Activated naive CD4-positive, alpha-beta T cell treated with anti-CD3 and anti-CD28 coated beads, Interleukin-2, amount 50 U/mL, for 72 hours (primary cell): ENCODE data around the gene B4GALT2. TPM values are rescaled to one million over a fixed set of nuclear protein-coding genes. Genes with fewer than 3 reads are reported as not detected.

Experiments used
- ATAC-seq, 2 donors: fragments of 150-1000 bp; cut with Tn5 transposase; 2 replicates each; pipeline ENCODE4 v1.10.0; 2021; ENCODE audit warnings: mild to moderate bottlenecking in 2 of 2, moderate library complexity in 2 of 2
- DNase-seq, 2 donors: peaks; one replicate each; pipeline ENCODE4 v3.0.0; 2021 to 2022; ENCODE audit warnings: low spot score in 2 of 2
- H3K27ac Mint-ChIP-seq, 2 donors: one replicate each; pipeline ENCODE4 v1.8.0; 2022; ENCODE audit warnings: mild to moderate bottlenecking in 2 of 2, mixed read lengths in 2 of 2
- H3K36me3 Mint-ChIP-seq, 2 donors: one replicate each; pipeline ENCODE4 v1.8.0; 2022; ENCODE audit warnings: mixed read lengths in 2 of 2
- H3K9me3 Mint-ChIP-seq, 2 donors: one replicate each; pipeline ENCODE4 v1.8.0; 2022; ENCODE audit warnings: mixed read lengths in 2 of 2
- total RNA-seq, 2 donors: library from RNA; stranded (reverse); gene quantifications; one replicate each; pipeline ENCODE4 v1.2.3, GENCODE V29; 2022

The B4GALT2 gene
- total RNA-seq, 2 donors from 2014 or later: 11.3 to 24.8 TPM

DNA sequence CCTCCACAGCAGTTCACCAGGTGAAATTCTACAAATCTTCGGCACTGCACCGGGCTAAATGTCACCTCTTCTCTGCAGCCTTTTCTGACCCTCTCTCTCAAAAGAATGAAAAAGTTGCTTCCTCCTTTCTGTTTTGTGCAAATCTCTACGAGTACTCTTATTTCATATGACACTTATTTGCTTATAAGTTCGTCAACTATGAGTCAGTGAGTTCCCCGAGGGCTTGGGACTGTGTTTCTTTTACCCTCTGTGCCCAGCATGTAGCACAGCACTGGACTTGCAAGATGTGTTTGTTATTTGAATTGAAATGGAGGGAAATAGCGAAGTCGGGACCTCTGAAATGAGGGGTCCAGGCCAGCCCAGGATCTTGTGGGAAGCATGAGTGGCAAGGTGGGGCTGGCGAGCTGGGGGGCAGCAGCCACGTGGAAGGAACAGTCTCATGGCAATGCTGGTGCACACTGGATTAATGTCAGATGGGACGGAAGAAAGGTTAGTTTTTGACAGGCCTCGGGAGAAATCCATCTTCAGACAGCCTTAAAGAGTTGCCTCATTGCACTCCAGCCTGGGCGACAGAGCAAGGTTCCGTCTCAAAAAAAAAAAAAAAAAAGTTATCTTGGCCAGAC lies 46.0 kb downstream of the B4GALT2 start:
- ATAC-seq (no peak), DNase-seq (no peak)
- Mint-ChIP-seq H3K36me3 (peaks cover 0 to 8% of the 10 kb centered on the region in 2 donors), H3K9me3 (no peaks in the 10 kb centered on the region), H3K27ac (no peak overlapping the region)

GRCh38 chr1:44025816-44026215 lies 46.8 kb downstream of the B4GALT2 start:
- peak overlapping the region in 1 of 2 donors; percentile 14 for H3K27ac Mint-ChIP-seq
- no peak for ATAC-seq
- DNase-seq: no peak

DNA sequence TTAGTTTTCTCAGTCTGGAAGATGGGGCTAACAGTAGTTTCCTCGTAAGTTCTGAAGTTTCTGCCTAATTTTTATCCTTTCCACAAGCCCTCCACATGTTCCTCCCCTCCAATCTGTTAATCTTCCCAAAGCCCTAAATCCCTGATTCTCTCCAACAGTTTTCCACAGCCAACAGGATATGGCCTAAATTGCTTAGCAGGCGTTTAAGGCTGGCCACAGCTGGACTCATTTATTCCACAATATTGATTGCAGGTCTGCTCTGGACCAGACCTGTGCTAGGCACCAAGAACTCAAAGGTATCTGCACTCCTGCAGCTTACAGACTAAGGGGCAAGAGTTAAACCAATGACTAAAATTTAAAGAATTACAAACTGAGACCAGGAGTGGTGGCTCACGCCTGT lies 48.3 kb downstream of the B4GALT2 start:
- Mint-ChIP-seq H3K27ac (peak overlapping the region in 1 of 2 donors; percentile 82), H3K36me3 (peaks cover 0 to 8% of the 10 kb centered on the region in 2 donors), H3K9me3 (no peaks in the 10 kb centered on the region)
- DNase-seq: no peak
- no peak for ATAC-seq

More at GRCh38 chr1:44025816-44026215, 46.8 kb downstream of the B4GALT2 start:
- H3K36me3 Mint-ChIP-seq: peaks cover 0 to 8% of the 10 kb centered on the region in 2 donors
- no peaks in the 10 kb centered on the region for H3K9me3 Mint-ChIP-seq

DNA sequence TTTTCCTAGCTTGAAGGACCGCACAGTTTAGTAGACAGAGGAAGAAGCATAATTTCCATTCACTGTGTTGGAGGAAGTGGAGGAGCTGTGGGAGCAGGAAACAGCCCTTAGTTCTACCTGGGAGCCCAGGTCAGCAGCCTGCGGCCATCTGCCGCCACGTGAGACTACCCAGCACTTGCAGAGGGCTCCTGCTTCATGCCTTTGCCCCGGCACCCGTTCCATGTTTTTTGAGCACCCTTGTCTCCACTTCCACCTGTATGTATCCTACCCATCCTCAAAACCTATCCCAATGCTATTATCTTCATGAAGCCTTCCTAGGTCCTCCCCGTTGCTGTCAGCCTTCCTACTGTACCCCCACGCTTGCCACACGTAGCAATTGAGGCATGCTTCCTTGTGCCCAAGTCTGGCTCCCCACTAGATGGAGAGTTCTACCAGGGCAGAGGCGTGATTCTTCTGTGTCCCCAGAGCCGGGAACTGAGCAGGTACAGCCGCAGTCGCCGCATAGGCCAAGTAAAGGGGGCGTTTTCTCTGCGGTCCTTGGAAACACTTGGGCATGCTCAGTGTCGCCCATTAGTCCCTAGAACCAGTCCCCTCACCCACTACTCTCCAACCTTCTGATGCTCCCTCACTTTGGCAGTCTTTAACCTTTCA lies 50.4 kb downstream of the B4GALT2 start:
- ATAC-seq: peak; percentile 39 to 48
- H3K36me3 Mint-ChIP-seq: peaks cover 0 to 8% of the 10 kb centered on the region in 2 donors
- no peaks in the 10 kb centered on the region for H3K9me3 Mint-ChIP-seq
- peak in 1 of 2 donors; percentile 62 for DNase-seq
- peak overlapping the region; percentile 82 to 83 for H3K27ac Mint-ChIP-seq

DNA sequence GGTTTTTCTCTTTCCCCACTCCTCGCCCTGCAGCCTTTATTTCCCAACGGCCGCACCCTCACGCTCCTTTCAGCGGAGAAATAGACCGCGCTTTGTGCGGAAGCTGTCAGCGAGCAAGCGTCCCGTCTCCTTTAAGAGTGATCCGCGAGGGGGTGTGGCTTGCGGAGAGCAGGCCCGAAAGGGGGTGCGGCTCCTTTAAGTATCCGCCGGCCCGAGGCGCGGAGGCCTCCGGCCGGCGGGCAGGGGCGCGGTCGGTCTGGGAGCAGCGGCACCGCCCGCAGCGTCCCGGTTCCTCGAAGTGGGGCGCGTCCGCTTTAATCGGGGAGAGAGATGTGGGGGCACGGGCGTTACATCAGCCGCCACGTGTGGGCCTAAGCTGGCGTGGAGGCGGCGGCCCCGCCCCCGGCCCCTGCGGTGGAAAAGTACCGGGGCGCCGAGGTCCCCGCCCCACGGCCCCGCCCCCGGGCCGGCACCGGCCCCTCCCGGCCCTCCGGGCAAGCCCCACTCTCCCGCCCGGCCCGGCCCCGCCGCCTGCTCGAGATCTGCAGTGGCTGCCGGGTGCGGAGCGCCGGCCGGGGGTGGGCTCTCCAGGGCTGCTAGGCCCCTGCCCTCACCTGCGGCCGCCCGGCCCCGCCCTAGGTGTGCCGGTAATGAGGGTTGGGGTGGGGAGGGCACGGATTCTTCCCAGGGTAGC lies 51.0 kb downstream of the B4GALT2 start:
- no peaks in the 10 kb centered on the region for H3K9me3 Mint-ChIP-seq
- peak overlapping the region; percentile 82 to 83 for H3K27ac Mint-ChIP-seq
- peaks cover 0 to 1% of the 10 kb centered on the region in 2 donors for H3K36me3 Mint-ChIP-seq
- ATAC-seq: peak; percentile 82 to 84
- DNase-seq: peak; percentile 87 to 88

DNA sequence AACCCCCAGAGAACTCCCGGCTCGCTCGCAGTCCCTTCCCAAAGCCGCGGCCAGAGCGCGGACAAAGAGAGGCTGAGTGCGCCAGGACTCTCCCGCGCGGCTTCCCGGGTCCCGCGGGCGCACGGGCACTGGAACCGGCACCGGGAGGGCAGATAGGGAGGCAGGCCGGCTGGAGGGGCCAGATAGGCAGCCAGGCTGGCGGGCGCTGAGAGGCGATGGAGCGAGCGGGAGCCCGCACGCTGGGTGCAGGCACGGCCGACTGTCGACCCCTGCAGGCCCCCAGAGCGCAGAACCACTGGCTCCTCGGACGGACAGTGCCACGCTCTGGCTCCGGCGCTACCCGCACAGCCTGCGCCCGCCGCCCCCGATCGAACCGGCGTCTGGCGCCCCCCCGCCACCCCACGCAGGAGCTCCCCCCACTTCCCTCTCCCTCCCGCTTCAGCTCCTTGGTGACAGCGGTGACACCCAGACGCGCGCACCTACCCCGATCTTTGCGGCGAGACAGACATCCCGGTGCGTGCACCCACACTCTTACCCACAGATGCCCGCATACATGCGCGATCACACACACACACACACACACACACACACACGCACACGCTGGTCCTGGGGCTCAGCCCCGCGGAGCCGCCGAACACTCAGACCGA lies 51.7 kb downstream of the B4GALT2 start:
- no peaks in the 10 kb centered on the region for H3K9me3 Mint-ChIP-seq
- peak; percentile 34 to 44 for ATAC-seq

GRCh38 chr1:44031252-44032169 lies 52.5 kb downstream of the B4GALT2 start, which contains the start of gene SLC6A9:
TSS of gene SLC6A9 (minus strand) at chr1:44031462. CDS start at chr1:44024277, 7,185 bp downstream.
- DNase-seq: peak in 1 of 2 donors; percentile 49
- peak; percentile 5 to 16 for ATAC-seq
- no peaks in the 10 kb centered on the region for H3K36me3 Mint-ChIP-seq
- no peaks in the 10 kb centered on the region for H3K9me3 Mint-ChIP-seq
- H3K27ac Mint-ChIP-seq: peak within 1 kb of the TSS; percentile 74 to 84

More for the DNA sequence above, 51.7 kb downstream of the B4GALT2 start:
- Mint-ChIP-seq H3K27ac (peak overlapping the region in 1 of 2 donors; percentile 74), H3K36me3 (no peaks in the 10 kb centered on the region)
- peak; percentile 53 to 66 for DNase-seq

- Mint-ChIP-seq H3K9me3 (no peaks in the 10 kb centered on the region), H3K36me3 (no peaks in the 10 kb centered on the region), H3K27ac (no peak overlapping the region)
- no peak for DNase-seq
- no peak for ATAC-seq
Observed at GRCh38 chr1:44032170-44032790, 53.3 kb downstream of the B4GALT2 start.

- DNase-seq: no peak
- Mint-ChIP-seq H3K36me3 (no peaks in the 10 kb centered on the region), H3K27ac (peak overlapping the region in 1 of 2 donors; percentile 61)
Observed at GRCh38 chr1:44033041-44033575, 54.1 kb downstream of the B4GALT2 start.

GRCh38 chr1:44033756-44034155 lies 54.7 kb downstream of the B4GALT2 start:
- no peak overlapping the region for H3K27ac Mint-ChIP-seq
- H3K9me3 Mint-ChIP-seq: no peaks in the 10 kb centered on the region
- ATAC-seq (no peak), DNase-seq (no peak)
- no peaks in the 10 kb centered on the region for H3K36me3 Mint-ChIP-seq

More at GRCh38 chr1:44033041-44033575, 54.1 kb downstream of the B4GALT2 start:
- ATAC-seq: no peak
- no peaks in the 10 kb centered on the region for H3K9me3 Mint-ChIP-seq

DNA sequence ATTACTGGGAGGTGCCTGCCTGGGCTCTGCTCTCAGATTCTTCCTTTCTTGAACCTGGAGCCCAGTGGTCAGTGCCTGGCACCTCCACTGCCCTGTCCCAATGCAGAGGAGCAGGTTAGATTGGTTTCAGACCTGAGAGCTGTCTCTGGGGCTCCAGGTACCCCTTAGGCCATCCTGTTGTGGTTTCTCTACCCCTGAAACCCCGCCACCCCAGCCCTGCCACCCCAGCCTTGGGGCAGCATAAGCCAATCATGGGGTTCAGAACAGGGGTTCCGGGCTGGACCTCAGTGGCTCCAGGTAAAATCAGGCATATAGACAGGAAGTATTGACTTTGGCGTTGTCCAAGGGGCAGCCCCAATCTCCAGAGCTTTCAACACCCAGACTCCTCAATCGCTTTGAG lies 55.4 kb downstream of the B4GALT2 start:
- no peaks in the 10 kb centered on the region for H3K36me3 Mint-ChIP-seq
- H3K9me3 Mint-ChIP-seq: no peaks in the 10 kb centered on the region
- no peak for ATAC-seq
- H3K27ac Mint-ChIP-seq: no peak overlapping the region
- DNase-seq: no peak

DNA sequence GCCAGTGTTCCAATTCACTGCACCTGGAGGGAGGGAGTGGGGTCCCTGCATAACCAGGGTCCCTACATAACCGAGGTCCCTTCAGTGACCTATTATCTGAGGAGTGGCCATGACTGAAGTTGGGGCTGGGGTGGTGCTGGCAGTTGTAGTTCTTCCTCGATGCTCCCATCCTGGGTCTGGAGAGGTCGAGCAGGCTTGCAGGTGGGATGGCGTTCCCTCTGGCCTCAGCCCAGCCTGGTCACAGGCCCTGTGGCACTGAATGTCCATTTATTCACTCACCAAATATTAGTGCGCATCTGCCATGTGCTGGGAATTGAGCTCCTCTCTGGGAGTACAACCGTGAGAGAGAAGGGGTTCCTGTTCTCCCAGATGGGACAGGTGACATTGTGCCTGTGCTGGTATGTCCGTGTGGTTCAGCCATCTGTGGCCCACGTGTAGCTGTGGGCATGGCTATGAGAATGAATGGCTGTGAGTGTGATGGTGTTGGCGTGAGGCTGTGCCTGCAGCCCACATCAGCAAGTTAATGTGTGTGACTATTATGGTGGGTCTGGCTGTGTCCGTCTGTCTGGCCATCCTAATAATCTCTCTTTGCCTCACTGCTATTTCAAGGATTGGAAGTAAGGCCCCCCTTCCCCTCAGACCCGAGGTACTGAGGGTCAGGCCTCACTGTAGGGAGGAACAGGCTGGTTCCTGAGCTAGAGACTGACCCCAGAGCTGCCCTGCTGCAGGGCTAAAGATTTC lies 56.1 kb downstream of the B4GALT2 start:
- DNase-seq (no peak), ATAC-seq (no peak)
- Mint-ChIP-seq H3K9me3 (no peaks in the 10 kb centered on the region), H3K27ac (no peak overlapping the region), H3K36me3 (no peaks in the 10 kb centered on the region)

DNA sequence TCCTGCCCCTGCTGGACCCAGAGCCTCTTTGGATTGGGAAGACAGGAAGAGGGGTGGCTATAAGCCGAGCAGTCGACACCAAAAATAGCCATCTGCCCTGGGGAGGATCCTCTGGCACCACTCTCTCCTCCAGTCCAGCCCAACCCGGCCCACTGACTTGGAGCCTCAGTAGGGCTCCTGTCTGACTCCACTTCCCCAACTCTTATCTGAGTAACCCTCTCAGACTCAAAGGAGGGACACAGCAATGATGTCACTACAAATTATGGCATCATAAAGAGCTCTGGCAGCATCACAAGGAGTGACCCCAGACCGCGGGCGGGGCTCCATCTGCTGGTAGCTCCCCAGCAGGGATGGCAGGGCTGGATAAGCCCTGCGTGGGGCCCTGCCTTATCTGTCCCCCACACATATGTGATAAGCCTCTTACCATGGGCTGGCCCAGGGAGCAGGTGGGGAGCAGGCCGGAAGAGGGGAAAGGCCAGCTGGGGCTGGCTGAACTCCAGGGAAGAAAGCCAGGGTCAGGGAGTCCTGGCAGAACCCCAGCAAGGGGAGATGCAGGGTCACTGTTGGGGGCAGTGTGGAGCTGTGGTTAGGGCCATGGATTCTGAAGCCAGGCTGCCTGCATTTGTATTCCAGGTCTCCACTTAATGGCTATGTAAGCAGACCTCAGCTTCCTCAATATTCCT lies 56.9 kb downstream of the B4GALT2 start:
- ATAC-seq: no peak
- Mint-ChIP-seq H3K36me3 (no peaks in the 10 kb centered on the region), H3K27ac (peak overlapping the region in 1 of 2 donors; percentile 6), H3K9me3 (no peaks in the 10 kb centered on the region)
- DNase-seq: no peak
